AG04450 (cell line): ENCODE data around the gene SCNN1G. TPM values are rescaled to one million over a fixed set of nuclear protein-coding genes. Genes with fewer than 3 reads are reported as not detected.

ENCODE experiments used
- CTCF ChIA-PET: fragments of 300-600, 350-600 bp; formaldehyde crosslinking; extraction: SDS; loops from one replicate; lab custom pipeline; 2022; ENCODE audit warnings: antibody characterized with exemption, inconsistent platforms; lab: Charles Lee
- POLR2A ChIA-PET: fragments of 350-600 bp; formaldehyde crosslinking; extraction: SDS; loops from one replicate; lab custom pipeline; 2021; ENCODE audit warnings: antibody characterized with exemption, inconsistent platforms; lab: Yijun Ruan, JAX
- DNase-seq: peaks from one replicate; pipeline ENCODE4 v3.0.0-alpha.2; 2011; ENCODE audit warnings: low read depth, low spot score
- H3K27ac ChIP-seq: one replicate; pipeline ENCODE4 v1.5.1; 2012; ENCODE audit warnings: low read depth, low read length, control low read depth
- H3K27me3 ChIP-seq: one replicate; pipeline ENCODE4 v1.6.0; 2012; ENCODE audit warnings: low read length; ENCODE audit not compliant: control insufficient read depth, insufficient read depth
- H3K4me3 ChIP-seq: 2 replicates; pipeline ENCODE4 v1.5.1; 2011; ENCODE audit warnings: mild to moderate bottlenecking, low read depth, low read length, control low read depth
- H3K9me3 ChIP-seq: 2 replicates; pipeline ENCODE4 v1.5.1; 2012; ENCODE audit warnings: low read length; ENCODE audit not compliant: control insufficient read depth, insufficient read depth
- polyA plus RNA-seq: library from polyadenylated mRNA; depleted of rRNA; stranded (reverse); fragments of >200 nt; gene quantifications from 2 replicates; pipeline ENCODE4 v1.2.3, GENCODE V29; 2011
- TF ChIP-seq, protein P1 (sequence below): IDR thresholded peaks from 2 replicates; pipeline ENCODE4 v1.5.1; 2011; ENCODE audit warnings: low read depth, low read length, control low read depth, inconsistent platforms

The SCNN1G gene
- polyA plus RNA-seq, 1 experiment = not detected

- no peak overlapping the region for H3K27ac ChIP-seq
- H3K27me3 ChIP-seq = peaks cover 2% of the 10 kb centered on the region
- no peaks in the 10 kb centered on the region for H3K9me3 ChIP-seq
- no peak for DNase-seq
- peak overlapping the region; percentile 81 for H3K4me3 ChIP-seq
- CTCF ChIA-PET = interaction anchor here (1.8 kb wide), 1 partner anchor 284 kb away, joined by 5 read pairs; no protein-coding TSS in a partner anchor
- TF ChIP-seq, protein P1, sequence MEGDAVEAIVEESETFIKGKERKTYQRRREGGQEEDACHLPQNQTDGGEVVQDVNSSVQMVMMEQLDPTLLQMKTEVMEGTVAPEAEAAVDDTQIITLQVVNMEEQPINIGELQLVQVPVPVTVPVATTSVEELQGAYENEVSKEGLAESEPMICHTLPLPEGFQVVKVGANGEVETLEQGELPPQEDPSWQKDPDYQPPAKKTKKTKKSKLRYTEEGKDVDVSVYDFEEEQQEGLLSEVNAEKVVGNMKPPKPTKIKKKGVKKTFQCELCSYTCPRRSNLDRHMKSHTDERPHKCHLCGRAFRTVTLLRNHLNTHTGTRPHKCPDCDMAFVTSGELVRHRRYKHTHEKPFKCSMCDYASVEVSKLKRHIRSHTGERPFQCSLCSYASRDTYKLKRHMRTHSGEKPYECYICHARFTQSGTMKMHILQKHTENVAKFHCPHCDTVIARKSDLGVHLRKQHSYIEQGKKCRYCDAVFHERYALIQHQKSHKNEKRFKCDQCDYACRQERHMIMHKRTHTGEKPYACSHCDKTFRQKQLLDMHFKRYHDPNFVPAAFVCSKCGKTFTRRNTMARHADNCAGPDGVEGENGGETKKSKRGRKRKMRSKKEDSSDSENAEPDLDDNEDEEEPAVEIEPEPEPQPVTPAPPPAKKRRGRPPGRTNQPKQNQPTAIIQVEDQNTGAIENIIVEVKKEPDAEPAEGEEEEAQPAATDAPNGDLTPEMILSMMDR = no peak
- POLR2A ChIA-PET = interaction anchor here (1.7 kb wide), 1 partner anchor 18 kb away, joined by 7 read pairs; no protein-coding TSS in a partner anchor
These were observed 32.6 kb upstream of the SCNN1G start for GRCh38 chr16:23149993-23150364.

DNA sequence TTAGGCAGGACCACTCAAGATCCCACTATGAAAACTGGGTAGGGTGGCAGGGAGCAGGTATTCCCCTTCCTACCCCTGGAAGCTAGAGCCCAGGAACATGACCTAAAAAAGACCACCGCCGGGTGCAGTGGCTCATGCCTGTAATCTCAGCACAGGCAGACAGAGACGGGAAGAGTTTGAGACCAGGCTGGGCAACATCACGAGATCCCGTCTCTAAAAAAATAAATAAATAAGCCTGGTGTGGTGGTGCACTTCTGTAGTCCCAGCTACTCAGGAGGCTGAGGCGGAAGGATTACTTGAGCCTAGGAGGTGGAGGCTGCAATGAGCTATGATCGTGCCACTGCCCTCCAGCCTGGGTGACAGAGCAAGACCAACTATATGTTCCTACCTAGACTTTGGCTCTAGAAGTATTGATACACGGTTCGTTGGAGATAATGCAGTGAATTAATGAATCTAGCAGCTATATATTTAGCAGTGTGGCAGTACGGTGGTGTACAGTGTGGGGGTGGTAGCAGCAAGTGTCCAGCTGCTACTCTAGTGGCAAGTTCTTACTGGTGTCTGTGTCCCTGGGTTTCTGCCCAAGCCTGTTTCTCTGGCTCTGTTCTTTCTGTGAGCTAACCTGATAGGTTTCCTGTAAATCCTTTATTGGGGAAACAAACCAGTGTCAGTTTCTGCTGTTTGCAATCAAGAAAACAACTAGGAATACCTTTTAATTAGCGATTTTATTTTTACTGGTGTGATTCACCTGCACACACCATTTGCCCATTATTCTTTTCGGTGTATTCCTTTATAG is 30.0 kb upstream of the SCNN1G start:
- Histone ChIP-seq H3K4me3 (no peak overlapping the region), H3K9me3 (no peaks in the 10 kb centered on the region), H3K27ac (no peak overlapping the region), H3K27me3 (peaks cover 10% of the 10 kb centered on the region)
- POLR2A ChIA-PET = no interaction called here
- no peak for DNase-seq
- CTCF ChIA-PET = interaction anchor here (0.5 to 1.1 kb wide), 2 partner anchors 283 to 285 kb away, joined by 3 to 10 read pairs; no protein-coding TSS in a partner anchor
- TF ChIP-seq, protein P1 = no peak

DNA sequence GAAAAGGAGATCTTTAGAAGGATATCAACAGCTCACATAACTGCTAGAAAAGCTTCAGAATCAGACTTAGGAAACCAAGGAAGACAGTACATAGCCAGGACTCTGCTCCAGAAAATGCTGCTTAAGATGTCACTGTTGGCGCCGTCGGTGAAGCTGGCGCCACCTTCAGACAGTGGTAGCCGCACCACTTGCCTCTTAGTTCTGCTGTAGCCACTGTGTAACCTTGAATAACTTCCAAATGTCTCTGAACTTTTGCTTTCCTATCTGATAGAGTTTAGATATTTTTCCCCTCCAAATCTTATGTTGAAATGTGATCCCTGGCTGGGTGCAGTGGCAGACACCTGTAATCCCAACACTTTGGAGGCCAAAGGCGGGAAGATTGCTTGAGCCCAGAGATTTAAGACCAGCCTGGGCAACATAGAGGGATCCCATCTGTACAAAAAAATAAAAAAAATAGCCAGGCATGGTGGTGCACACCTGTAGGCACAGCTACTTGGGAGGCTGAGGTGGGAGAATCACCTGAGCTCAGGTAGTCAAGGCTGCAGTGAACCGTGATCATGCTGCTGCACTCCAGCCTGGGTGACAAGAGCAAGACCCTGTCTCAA is 27.0 kb upstream of the SCNN1G start:
- CTCF ChIA-PET = interaction anchor here (1.0 kb wide), 1 partner anchor 280 kb away, joined by 3 read pairs; no protein-coding TSS in a partner anchor

GRCh38 chr16:23156110-23156509 is 26.4 kb upstream of the SCNN1G start:
- POLR2A ChIA-PET = no interaction called here
- H3K9me3 ChIP-seq = no peaks in the 10 kb centered on the region
- DNase-seq = no peak
- CTCF ChIA-PET = no interaction called here
- TF ChIP-seq, protein P1 = no peak
- no peak overlapping the region for H3K4me3 ChIP-seq
- H3K27ac ChIP-seq = no peak overlapping the region
- H3K27me3 ChIP-seq = peaks cover 7% of the 10 kb centered on the region

More for the DNA sequence above, 27.0 kb upstream of the SCNN1G start:
- TF ChIP-seq, protein P1 = peak; percentile 30; the same call in 1 of the 2 replicates
- no peak for DNase-seq
- no peaks in the 10 kb centered on the region for H3K9me3 ChIP-seq
- peaks cover 10% of the 10 kb centered on the region for H3K27me3 ChIP-seq
- POLR2A ChIA-PET = no interaction called here
- no peak overlapping the region for H3K27ac ChIP-seq
- H3K4me3 ChIP-seq = no peak overlapping the region
